Measurements from ENCODE around the gene ZDHHC4.

ZDHHC4 gene

GRCh38 chr7:6637544-6638229 lies 60.4 kb downstream of the ZDHHC4 start:
- peak; percentile 66 for DNase-seq

All from NCI-H69 (cell line).